Frontal cortex (tissue), 1 donor: ENCODE data around the gene GSE1. TPM values are rescaled to one million over a fixed set of nuclear protein-coding genes. Genes with fewer than 3 reads are reported as not detected.

Source experiments
- small RNA-seq: library from RNA; depleted of rRNA; stranded (forward); fragments of <200 nt; gene quantifications from one replicate; pipeline ENCODE3, GENCODE V24; 2014
- total RNA-seq: library from RNA; depleted of rRNA; stranded (reverse); fragments of >200 nt; gene quantifications from one replicate; pipeline ENCODE4 v1.2.3, GENCODE V29; 2014

Gene GSE1
- total RNA-seq, 1 donor from 2014 or later, result 13.9 TPM

Small RNAs within 50 kb of the gene (small RNA-seq; reads per million reads assigned to genes)
- gene RN7SL381P, result not detected

Other genes starting within 250 kb of the GSE1 start
- gene GINS2, start 75.6 kb downstream of the GSE1 start, total RNA-seq, result 4.9 TPM
- gene C16orf74, start 137.8 kb downstream of the GSE1 start, total RNA-seq, result 0.82 TPM
- gene EMC8, start 186.2 kb downstream of the GSE1 start, total RNA-seq, result 16.3 TPM
- 228 TPM for gene COX4I1, start 186.4 kb downstream of the GSE1 start, total RNA-seq